Progenitor cell of endocrine pancreas (in vitro differentiated cells): ENCODE results near the gene DIS3L2. TPM values are rescaled to one million over a fixed set of nuclear protein-coding genes. Genes with fewer than 3 reads are reported as not detected.

ENCODE experiments used
- DNase-seq: peaks from one replicate; pipeline ENCODE4 v3.0.0; 2021; ENCODE audit warnings: low spot score; ENCODE audit not compliant: unreplicated experiment
- H3K27ac Mint-ChIP-seq: 2 replicates; pipeline ENCODE4 v1.8.0; 2021; ENCODE audit warnings: mild to moderate bottlenecking, moderate library complexity, mixed read lengths
- H3K27me3 Mint-ChIP-seq: 2 replicates; pipeline ENCODE4 v1.8.0; 2021; ENCODE audit warnings: mixed read lengths
- H3K36me3 Mint-ChIP-seq: 2 replicates; pipeline ENCODE4 v1.8.0; 2022; ENCODE audit warnings: mixed read lengths; ENCODE audit not compliant: insufficient read depth
- H3K4me1 Mint-ChIP-seq: 2 replicates; pipeline ENCODE4 v1.8.0; 2021; ENCODE audit warnings: low read depth, mixed read lengths
- H3K4me3 Mint-ChIP-seq: 2 replicates; pipeline ENCODE4 v1.8.0; 2021; ENCODE audit warnings: low read depth, mild to moderate bottlenecking, moderate library complexity, mixed read lengths
- H3K9me3 Mint-ChIP-seq: 2 replicates; pipeline ENCODE4 v1.8.0; 2021; ENCODE audit warnings: low read depth, mixed read lengths
- CTCF ChIP-seq: fragments of 200-600 bp; sonication (generic); IDR thresholded peaks from one replicate; pipeline ENCODE4 v1.5.0; 2021; ENCODE audit warnings: antibody characterized with exemption, mild to moderate bottlenecking; ENCODE audit not compliant: unreplicated experiment
- total RNA-seq: library from RNA; stranded (reverse); gene quantifications from 2 replicates; pipeline ENCODE4 v1.2.1, GENCODE V29; 2021

DIS3L2 gene
- total RNA-seq, 1 donor from 2014 or later = 59.3 TPM

- no peaks in the 10 kb centered on the region for H3K9me3 Mint-ChIP-seq
- peaks cover 3% of the 10 kb centered on the region for H3K36me3 Mint-ChIP-seq
- H3K27me3 Mint-ChIP-seq = no peaks in the 10 kb centered on the region
- H3K4me3 Mint-ChIP-seq = no peak overlapping the region
- no peak for TF ChIP-seq CTCF
- peaks cover 5% of the 10 kb centered on the region for H3K4me1 Mint-ChIP-seq
- H3K27ac Mint-ChIP-seq = no peak overlapping the region
- no peak for DNase-seq
Measured at GRCh38 chr2:232234922-232235615, 273.6 kb downstream of the DIS3L2 start.

- Mint-ChIP-seq H3K4me3 (no peak overlapping the region), H3K27me3 (no peaks in the 10 kb centered on the region), H3K9me3 (no peaks in the 10 kb centered on the region), H3K27ac (no peak overlapping the region), H3K4me1 (peaks cover 5% of the 10 kb centered on the region), H3K36me3 (peaks cover 3% of the 10 kb centered on the region)
- no peak for TF ChIP-seq CTCF
- DNase-seq = no peak
Measured at GRCh38 chr2:232235716-232236115, 274.2 kb downstream of the DIS3L2 start.

- Mint-ChIP-seq H3K4me1 (peaks cover 5% of the 10 kb centered on the region), H3K27ac (no peak overlapping the region), H3K36me3 (peaks cover 3% of the 10 kb centered on the region), H3K9me3 (no peaks in the 10 kb centered on the region), H3K27me3 (no peaks in the 10 kb centered on the region), H3K4me3 (no peak overlapping the region)
- TF ChIP-seq CTCF = no peak
- no peak for DNase-seq
Measured at GRCh38 chr2:232236200-232236599, 274.7 kb downstream of the DIS3L2 start.

- Mint-ChIP-seq H3K9me3 (no peaks in the 10 kb centered on the region), H3K27ac (no peak overlapping the region), H3K36me3 (peaks cover 3% of the 10 kb centered on the region), H3K4me3 (no peak overlapping the region), H3K4me1 (peaks cover 5% of the 10 kb centered on the region), H3K27me3 (no peaks in the 10 kb centered on the region)
- no peak for TF ChIP-seq CTCF
- no peak for DNase-seq
Measured at GRCh38 chr2:232237464-232237863, 276.0 kb downstream of the DIS3L2 start.

- no peaks in the 10 kb centered on the region for H3K27me3 Mint-ChIP-seq
- no peak overlapping the region for H3K27ac Mint-ChIP-seq
- TF ChIP-seq CTCF = no peak
- H3K4me3 Mint-ChIP-seq = no peak overlapping the region
- peaks cover 3% of the 10 kb centered on the region for H3K36me3 Mint-ChIP-seq
- H3K9me3 Mint-ChIP-seq = no peaks in the 10 kb centered on the region
- DNase-seq = no peak
- H3K4me1 Mint-ChIP-seq = peaks cover 5% of the 10 kb centered on the region
Measured at GRCh38 chr2:232238108-232238507, 276.6 kb downstream of the DIS3L2 start.
